HG02610 (cell line): Measurements from ENCODE around the gene MTRF1.
"Not testable (repeated sequence)": the region's sequence is repeated elsewhere in the genome, so short reads cannot be mapped to it uniquely, and the experiment has no call there.

Experiments used
- ATAC-seq: cut with Tn5 transposase; IDR thresholded peaks from one replicate; pipeline ENCODE4 v1.9.1; 2021; ENCODE audit warnings: mild to moderate bottlenecking, moderate library complexity; ENCODE audit not compliant: unreplicated experiment

The MTRF1 gene

GRCh38 chr13:41182231-41182630 is 81.1 kb downstream of the MTRF1 start:
- ATAC-seq, result no peak

- no peak for ATAC-seq
These were observed 83.7 kb downstream of the MTRF1 start for GRCh38 chr13:41179593-41180250.

- no peak for ATAC-seq
These were observed 85.3 kb downstream of the MTRF1 start for GRCh38 chr13:41178040-41178439.

GRCh38 chr13:41177616-41178015 is 85.8 kb downstream of the MTRF1 start:
- ATAC-seq, result no peak

GRCh38 chr13:41175576-41175975 is 87.8 kb downstream of the MTRF1 start:
- ATAC-seq, result not testable (repeated sequence)
